Vagina (tissue), 2 donors: ENCODE data around the gene OXSR1.

Source experiments
- CTCF ChIP-seq, 3 experiments: fragments of 450-650 bp in 2 of 3; fragments of 200-600 bp in 1 of 3; sonication (generic) in 1 of 3; IDR thresholded peaks; one replicate each; pipeline ENCODE4 v1.5.1; 2017 to 2019; ENCODE audit warnings: antibody characterized with exemption in 3 of 3, mild to moderate bottlenecking in 2 of 3, moderate library complexity in 2 of 3
- POLR2A ChIP-seq, 2 donors: fragments of 450-650 bp; IDR thresholded peaks; one replicate each; pipeline ENCODE4 v1.6.1; 2017; ENCODE audit warnings: antibody characterized with exemption in 2 of 2, mild to moderate bottlenecking in 2 of 2, moderate library complexity in 2 of 2

DNA sequence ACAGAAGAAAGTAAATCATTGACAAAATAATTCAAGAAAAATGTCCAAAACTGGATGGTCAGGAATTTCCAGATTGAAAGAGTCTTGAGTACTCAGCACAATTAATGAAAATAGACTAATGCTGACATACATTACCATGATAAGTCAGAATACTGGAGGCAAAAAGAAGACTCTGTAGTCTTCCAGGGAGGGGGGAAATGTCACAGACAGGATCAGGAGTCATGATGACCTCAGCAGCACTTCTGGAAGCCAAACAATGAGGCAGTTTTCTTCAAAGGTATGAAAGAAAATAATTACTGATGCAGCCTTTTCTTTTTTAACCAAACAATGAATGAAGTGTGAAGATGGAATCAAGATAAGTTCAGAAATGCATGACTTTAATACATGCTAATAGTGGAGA lies 70.1 kb downstream of the OXSR1 start:
- TF ChIP-seq CTCF (IDR thresholded peaks at IDR 0.05) (no peak), POLR2A (IDR thresholded peaks at IDR 0.05) (no peak)
